ENCODE data around the gene SMG6.
"Not testable (repeated sequence)": the region's sequence is repeated elsewhere in the genome, so short reads cannot be mapped to it uniquely, and the experiment has no call there.

Gene SMG6

DNA sequence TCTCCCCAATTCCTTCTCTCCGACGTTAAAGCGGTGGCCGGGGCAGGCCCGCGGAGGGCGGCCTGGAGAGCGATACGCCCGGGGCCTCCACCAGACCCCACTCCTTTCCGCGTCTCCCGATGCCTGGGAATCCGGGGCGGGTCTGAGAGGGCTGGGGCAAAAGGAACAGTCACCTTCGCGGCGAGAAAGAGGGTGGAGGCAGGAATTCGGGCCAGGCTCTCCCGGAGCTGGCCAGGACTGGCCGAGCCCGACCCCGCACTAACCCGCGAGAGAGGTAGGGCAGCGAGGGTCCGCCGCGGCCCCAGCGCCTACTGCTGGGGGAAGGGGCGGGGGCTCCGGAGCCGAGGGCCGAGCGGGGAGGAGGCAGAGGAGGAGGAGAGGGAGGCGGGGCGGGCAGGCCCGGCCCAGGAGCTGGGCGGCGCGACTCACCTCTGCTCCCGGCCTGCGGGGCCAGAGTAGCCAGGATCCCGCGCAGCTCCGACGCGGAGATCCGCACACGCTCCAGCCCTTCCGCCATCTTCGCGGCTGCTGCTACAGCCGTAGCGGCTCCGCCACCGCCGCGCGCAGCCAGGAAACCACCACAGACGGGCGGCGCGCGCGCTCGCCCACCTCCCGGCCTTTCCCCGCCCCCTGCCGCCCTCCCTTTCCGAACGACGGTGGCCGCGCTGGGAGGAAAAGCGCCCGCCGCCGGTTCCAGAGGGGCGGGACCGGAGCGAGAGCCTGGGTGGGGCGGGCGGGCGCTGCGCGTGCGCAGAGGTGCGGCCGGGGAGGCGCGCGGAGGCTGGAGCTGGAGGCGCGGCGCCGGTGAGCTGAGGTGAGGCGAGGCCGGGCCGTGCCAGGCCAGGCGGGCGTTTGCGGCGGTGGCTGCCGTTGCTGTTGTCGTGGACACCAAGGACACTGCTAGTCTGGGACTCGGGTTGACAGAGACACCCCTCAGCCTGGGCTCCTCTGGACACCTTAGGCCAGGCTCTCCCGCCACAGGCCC, at the start of gene SMG6, which contains the start of gene SRR:
Gene SMG6, minus strand, starts transcription at position 582 of the 985 bp plus-strand sequence. Its CDS starts 65 bp downstream, at position 517.
Gene SRR, plus strand, starts transcription at position 747 of the 985 bp plus-strand sequence. CDS start 11,611 bp downstream, outside the sequence.
- DNase-seq, result peak; percentile 41 to 95 (median 88)

DNA sequence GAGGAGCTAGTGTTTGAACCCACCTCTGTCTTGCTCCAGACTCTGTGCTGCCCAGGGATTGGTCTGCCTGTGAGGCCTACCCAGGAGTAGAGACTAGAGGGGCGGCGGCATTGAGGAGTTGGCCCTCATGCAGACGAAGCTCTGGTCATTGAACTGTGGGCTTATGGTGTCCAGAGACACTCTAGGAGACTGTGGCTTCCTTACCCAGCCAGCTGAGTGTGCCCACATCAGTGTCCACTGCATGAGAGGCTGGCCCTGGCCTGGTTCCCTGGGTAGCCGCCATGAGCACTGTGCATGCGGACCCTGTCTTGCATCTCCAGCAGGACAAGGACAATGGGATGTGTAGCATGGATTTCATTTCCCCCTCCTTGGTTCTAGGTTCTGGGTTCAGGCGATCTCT, 47.7 kb upstream of the SMG6 start:
- DNase-seq, result no peak

GRCh38 chr17:2347805-2348685, 44.5 kb upstream of the SMG6 start:
- DNase-seq, result peak in 30 of 51 donors; percentile 14 to 73 (median 48)

DNA sequence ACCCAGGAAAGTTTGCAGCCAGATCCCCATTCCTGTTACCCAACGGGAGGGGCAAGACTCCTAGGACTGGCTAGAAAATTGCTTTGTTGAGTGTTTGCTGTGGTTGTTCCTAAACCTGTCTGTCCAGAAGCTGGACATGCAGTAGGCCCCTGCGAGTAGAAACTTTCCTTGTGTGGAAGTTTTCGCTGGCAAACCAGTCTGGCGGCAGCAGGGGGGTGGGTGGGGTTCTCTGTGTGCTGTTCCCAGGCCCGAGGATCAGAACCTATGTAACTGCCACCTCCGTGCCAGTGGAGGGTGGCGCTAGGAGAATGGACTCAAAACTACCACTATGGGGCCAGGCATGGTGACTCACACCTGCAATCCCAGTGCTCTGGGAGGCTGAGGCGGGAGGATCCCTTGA, 42.9 kb upstream of the SMG6 start:
- no peak for DNase-seq

GRCh38 chr17:2344528-2344927, 40.9 kb upstream of the SMG6 start:
- no peak for DNase-seq

DNA sequence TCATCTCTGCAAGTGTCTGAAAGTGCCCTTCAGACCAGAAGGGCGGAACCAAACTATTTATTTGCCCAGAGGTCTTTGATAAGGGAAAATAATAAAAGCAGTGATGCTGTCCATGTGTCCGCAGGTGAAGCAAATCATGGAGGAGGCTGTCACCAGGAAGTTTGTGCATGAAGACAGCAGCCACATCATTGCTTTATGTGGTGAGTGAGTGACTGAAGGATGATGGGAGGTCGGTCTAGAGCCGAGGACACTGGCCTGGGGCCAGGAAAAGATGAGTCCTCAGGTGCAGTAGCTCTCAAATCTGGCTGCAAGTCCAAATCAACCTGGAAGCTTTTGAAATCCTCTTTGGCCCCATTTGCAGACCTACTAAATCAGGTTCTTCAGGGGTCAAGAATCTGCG, 39.8 kb upstream of the SMG6 start:
- DNase-seq, result no peak

DNA sequence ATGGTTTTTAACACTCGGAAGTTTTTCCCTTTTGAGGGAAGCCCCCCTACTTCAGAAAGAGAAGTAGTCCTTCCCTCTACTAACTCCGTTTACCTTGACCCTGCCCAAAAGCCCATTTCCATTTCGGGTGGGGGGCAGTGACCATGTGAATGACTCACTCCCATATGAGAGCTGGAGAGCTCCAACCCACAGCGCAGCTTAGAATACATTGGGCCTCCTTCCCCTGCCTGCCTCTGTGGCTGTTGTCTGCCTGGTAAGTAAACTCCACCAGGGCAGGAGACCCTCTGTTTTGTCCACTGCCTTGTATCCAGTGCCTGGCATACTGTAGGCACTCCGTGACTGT, 34.7 kb upstream of the SMG6 start:
- peak in 4 of 51 donors; percentile 9 to 50 (median 19) for DNase-seq

DNA sequence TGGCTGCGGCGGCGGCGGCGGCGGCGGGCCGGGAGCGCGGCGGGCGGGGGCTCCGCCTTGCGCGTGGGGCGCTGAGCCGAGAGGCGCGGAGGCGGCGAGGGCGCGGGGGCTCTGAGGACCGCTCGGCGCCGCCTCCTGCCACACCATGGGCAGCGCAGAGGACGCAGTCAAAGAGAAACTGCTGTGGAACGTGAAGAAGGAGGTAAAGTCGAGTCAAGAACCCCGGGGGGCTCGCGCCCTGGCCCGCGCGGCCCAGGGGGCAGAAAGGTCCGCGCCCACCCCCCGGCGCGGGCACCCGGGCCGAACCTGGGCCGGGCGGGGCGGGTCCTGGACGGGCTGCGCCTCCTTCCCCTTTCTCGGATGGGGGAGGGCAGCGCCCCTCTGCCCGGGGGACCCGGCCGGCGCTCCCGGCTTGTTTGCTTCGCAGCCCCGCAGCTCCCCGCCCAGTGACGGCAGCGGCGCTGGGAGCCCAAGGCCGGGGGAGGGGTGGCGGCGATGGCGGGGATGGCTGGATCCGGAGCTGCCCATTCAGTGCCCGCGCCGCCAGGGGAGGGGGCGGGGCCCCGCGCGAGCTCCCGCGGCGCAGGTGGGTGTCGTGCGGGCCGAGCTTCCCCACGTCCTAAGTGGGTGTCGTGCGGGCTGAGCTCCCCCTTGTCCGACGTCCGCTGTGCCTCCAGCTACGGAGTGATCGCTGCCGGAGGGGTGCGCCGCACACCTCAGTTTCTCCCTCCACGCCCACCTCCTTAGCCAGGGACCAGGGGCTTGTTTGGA, 34.1 kb upstream of the SMG6 start:
- peak in 38 of 51 donors; percentile 10 to 72 (median 48) for DNase-seq

- DNase-seq, result peak in 42 of 51 donors; percentile 4 to 78 (median 50)
Measured at GRCh38 chr17:2336852-2337543, 33.4 kb upstream of the SMG6 start, which contains the start of gene SGSM2. SGSM2 (plus strand) TSS chr17:2337501; CDS start chr17:2337689, 188 bp downstream.

- DNase-seq, result peak; percentile 31 to 95 (median 85)
Measured at GRCh38 chr17:2336215-2336851, 32.7 kb upstream of the SMG6 start, which contains the start of gene TSR1. TSR1 (minus strand) TSS chr17:2336457; CDS start chr17:2336427, 30 bp downstream.

GRCh38 chr17:2335726-2336214, 32.2 kb upstream of the SMG6 start:
- DNase-seq, result peak in 1 of 51 donors; percentile 67

GRCh38 chr17:2331303-2331702, 27.7 kb upstream of the SMG6 start:
- DNase-seq, result no peak

GRCh38 chr17:2323629-2324314, 20.2 kb upstream of the SMG6 start:
- DNase-seq, result no peak

GRCh38 chr17:2321399-2321798, 17.8 kb upstream of the SMG6 start:
- no peak for DNase-seq

DNA sequence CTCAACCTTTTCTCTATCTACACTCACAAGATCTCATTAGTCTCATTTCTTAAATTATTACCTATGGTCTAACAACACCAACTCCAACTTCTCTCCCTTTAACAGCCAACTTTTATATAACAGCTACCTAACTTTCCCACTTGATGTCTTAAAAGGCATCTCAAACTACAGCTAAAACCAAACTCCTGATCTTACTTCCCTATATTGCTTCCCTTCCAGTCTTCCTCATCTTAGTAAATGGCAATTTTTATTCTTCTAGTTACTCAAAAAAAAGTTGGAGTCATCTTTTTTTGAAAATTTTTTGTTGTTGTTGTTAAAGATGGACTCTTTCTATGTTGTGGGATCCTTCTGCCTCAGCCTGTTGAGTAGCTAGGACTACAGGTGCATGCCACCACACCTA, 15.5 kb upstream of the SMG6 start:
- no peak for DNase-seq

DNA sequence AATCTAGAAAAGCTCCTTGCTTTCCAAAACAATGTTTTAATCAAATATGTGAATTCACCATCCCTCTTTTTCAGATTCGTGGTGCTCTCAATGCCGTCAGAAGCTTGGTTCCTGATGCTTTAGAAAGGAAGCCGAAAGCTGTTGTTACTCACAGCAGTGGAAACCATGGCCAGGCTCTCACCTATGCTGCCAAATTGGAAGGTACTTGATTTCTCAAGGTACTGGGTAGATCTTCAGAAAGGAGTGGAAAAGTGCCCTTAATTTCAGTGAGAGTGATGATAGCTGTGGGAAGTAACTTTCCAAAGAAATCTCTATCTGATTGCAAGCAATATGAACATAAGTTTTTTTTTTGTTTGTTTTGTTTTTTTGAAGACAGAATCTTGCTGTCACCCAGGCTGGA, 14.2 kb upstream of the SMG6 start:
- no peak for DNase-seq

DNA sequence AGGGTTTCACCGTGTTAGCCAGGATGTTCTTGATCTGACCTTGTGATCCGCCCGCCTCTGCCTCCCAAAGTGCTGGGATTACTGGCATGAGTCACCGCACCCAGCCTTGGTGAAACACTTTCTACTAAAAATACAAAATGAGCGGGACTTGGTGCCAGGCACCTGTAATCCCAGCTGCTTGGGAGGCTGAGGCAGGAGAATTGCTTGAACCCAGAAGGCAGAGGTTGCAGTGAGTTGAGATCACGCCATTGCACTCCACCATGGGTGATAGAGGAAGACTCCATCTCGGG, 13.3 kb upstream of the SMG6 start:
- not testable (repeated sequence) for DNase-seq

DNA sequence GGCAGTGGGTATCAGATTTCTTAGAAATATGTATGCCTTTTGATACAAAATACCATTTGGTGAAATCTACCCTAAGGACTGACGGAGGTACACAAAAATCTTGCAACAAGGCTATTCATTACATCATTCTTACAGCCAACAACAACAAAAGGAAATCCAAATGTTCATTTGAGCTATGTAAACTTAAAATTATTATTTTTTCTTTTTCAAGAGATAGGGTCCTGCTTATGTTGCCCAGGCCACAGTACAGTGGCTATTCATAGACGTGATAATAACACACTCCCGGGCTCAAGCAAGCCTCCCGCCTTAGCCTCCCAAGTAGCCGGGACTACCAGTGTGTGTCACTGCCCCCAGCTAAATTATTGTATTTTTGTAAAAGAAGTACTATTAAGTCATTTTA, 9.2 kb upstream of the SMG6 start:
- no peak for DNase-seq

All from hypothalamus (tissue), 51 donors.